ENCODE results near the gene MAPRE2.

DNA sequence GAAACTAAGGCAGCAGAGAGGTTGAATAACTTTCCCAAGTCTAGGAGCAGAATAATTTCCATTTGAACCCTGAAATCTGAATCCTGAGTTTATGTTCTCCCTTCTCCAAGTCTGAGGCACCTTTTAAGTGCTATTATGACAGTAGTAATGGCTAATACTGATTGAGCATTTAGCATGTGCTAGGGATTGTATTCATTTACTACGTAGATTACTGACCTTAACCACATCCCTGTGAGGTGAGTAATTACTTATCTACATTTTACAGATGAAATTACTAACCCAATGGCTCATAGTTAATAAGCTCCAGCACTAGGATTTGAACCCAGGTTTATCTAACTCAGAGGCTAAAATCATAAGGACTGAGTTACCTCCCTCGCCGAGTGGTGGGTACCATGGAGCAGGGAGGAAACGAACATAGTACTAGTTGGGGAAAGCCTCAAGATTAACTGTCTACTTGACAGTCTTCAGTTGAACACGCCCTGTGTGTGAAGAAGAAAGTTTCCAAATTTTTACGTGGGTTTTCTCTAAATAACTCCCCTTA, 93.0 kb downstream of the MAPRE2 start:
- TF ChIP-seq POLR2AphosphoS5 (IDR thresholded peaks at IDR 0.05; ENCODE audit: borderline replicate concordance, low read depth, low read length) (no peak), EZH2 (IDR thresholded peaks at IDR 0.05) (no peak)
